GM12878 (cell line): ENCODE results near the gene IGSF8. TPM values are rescaled to one million over a fixed set of nuclear protein-coding genes. Genes with fewer than 3 reads are reported as not detected.

Source experiments
- ATAC-seq: fragments of 200-7000 bp; cut with Tn5 transposase; 3 replicates; pipeline ENCODE4 v1.9.1; 2020; ENCODE audit warnings: mild to moderate bottlenecking, moderate library complexity
- BruUV-seq: library from RNA; stranded (reverse); fragments of 400-500 nt; replicated peaks from 2 replicates; lab custom pipeline; 2021; lab: Mats Ljungman, UMichigan
- CTCF ChIA-PET: fragments of 300-600 bp; sonication (Branson Sonifier 250); formaldehyde crosslinking; extraction: SDS; loops from one replicate; lab custom pipeline; 2021; ENCODE audit warnings: inconsistent platforms; lab: Yijun Ruan, JAX
- POLR2A ChIA-PET: fragments of 350-600 bp; formaldehyde crosslinking; extraction: SDS; loops from one replicate; lab custom pipeline; 2021; ENCODE audit warnings: inconsistent platforms; lab: Charles Lee
- RAD21 ChIA-PET: fragments of 300-600 bp; sonication (Branson Sonifier 250); formaldehyde crosslinking; loops from one replicate; lab custom pipeline; 2023; ENCODE audit warnings: antibody characterized with exemption; ENCODE audit not compliant: unreplicated experiment; lab: Charles Lee
- SMC1A ChIA-PET: fragments of 300-600 bp; sonication (Branson Sonifier 250); formaldehyde crosslinking; loops from one replicate; lab custom pipeline; 2023; ENCODE audit not compliant: unreplicated experiment, uncharacterized antibody; lab: Charles Lee
- DNase-seq: peaks from one replicate; pipeline ENCODE4 v3.0.0-alpha.2; 2011; ENCODE audit warnings: low read depth, low spot score
- FAIRE-seq: peaks from 3 replicates; lab custom pipeline; 2011; peaks lifted over from hg19 to GRCh38; lab: Jason Lieb, UNC
- H2AFZ ChIP-seq: 2 replicates; pipeline ENCODE4 v1.6.0; 2011; ENCODE audit warnings: low read depth, low read length, control low read depth; ENCODE audit not compliant: control insufficient read depth
- H3K27ac ChIP-seq: 2 replicates; pipeline ENCODE4 v1.5.1; 2011; ENCODE audit warnings: control low read depth; ENCODE audit not compliant: control insufficient read depth, insufficient read depth
- H3K27me3 ChIP-seq, 2 experiments: replicated peaks in 1 of 2; 2 replicates each; pipeline versions ENCODE4 v1.6.0 to v1.6.1; 2011; ENCODE audit warnings: low read length in 1 of 2; ENCODE audit not compliant: control insufficient read depth in 2 of 2, insufficient read depth in 2 of 2
- H3K36me3 ChIP-seq, 2 experiments: 2 replicates each; pipeline ENCODE4 v1.5.1; 2011; ENCODE audit warnings: low read length in 1 of 2; ENCODE audit not compliant: control insufficient read depth in 2 of 2, insufficient read depth in 2 of 2
- H3K4me1 ChIP-seq: 2 replicates; pipeline ENCODE4 v1.6.1; 2011; ENCODE audit warnings: mild to moderate bottlenecking, low read length, moderate library complexity, mixed read lengths; ENCODE audit not compliant: control insufficient read depth, insufficient read depth
- H3K4me2 ChIP-seq: 2 replicates; pipeline ENCODE4 v1.6.0; 2011; ENCODE audit warnings: control low read depth; ENCODE audit not compliant: control insufficient read depth, insufficient read depth
- H3K4me3 ChIP-seq: fragments of 200-600 bp; sonication (generic); 2 replicates; pipeline ENCODE4 v1.5.1; 2016
- H3K79me2 ChIP-seq: 2 replicates; pipeline ENCODE4 v1.6.0; 2011; ENCODE audit warnings: low read length; ENCODE audit not compliant: control insufficient read depth, insufficient read depth
- H3K9ac ChIP-seq: 2 replicates; pipeline ENCODE4 v1.8.0; 2011; ENCODE audit warnings: low read length, control low read depth, mixed read lengths; ENCODE audit not compliant: control insufficient read depth, insufficient read depth
- H3K9me3 ChIP-seq: replicated peaks from 3 replicates; pipeline ENCODE4 v1.5.1; 2011; ENCODE audit warnings: mild to moderate bottlenecking, low read length; ENCODE audit not compliant: control insufficient read depth, insufficient read depth
- H4K20me1 ChIP-seq: 2 replicates; pipeline ENCODE4 v1.6.0; 2011; ENCODE audit not compliant: control insufficient read depth, insufficient read depth
- EGR1 ChIP-seq, 2 experiments: IDR thresholded peaks; 1 replicate in 1 of 2; 2 replicates in 1 of 2; pipeline ENCODE4 v1.6.1; 2011 to 2012; ENCODE audit warnings: low read depth in 2 of 2, low read length in 2 of 2, borderline replicate concordance in 1 of 2, mild to moderate bottlenecking in 1 of 2, moderate library complexity in 1 of 2
- HSF1 ChIP-seq: fragments of 150-350 bp; IDR thresholded peaks from 2 replicates; pipeline ENCODE4 v1.6.1; 2014; ENCODE audit warnings: mild to moderate bottlenecking, low read depth, low read length
- IRF3 ChIP-seq: fragments of 450-650 bp; IDR thresholded peaks from 2 replicates; pipeline ENCODE4 v1.6.1; 2014; ENCODE audit warnings: mild to moderate bottlenecking
- KLF5 ChIP-seq: fragments of 450-650 bp; IDR thresholded peaks from 2 replicates; pipeline ENCODE4 v1.6.1; 2014; ENCODE audit warnings: mild to moderate bottlenecking; ENCODE audit not compliant: partially characterized antibody
- PKNOX1 ChIP-seq: fragments of 450-650 bp; IDR thresholded peaks from 2 replicates; pipeline ENCODE4 v1.6.1; 2016; ENCODE audit warnings: mild to moderate bottlenecking
- PML ChIP-seq: IDR thresholded peaks from 2 replicates; pipeline ENCODE4 v1.6.1; 2012; ENCODE audit warnings: low read length, inconsistent platforms
- RFX5 ChIP-seq: IDR thresholded peaks from 2 replicates; pipeline ENCODE4 v1.6.1; 2011; ENCODE audit warnings: low read depth, low read length, improper control_type of control experiment
- SREBF2 ChIP-seq: IDR thresholded peaks from 2 replicates; pipeline ENCODE4 v1.6.1; 2012; ENCODE audit warnings: mild to moderate bottlenecking, low read length
- WGBS: methylation state at CpG from one replicate; pipeline ENCODE4 v1.1.6; 2016; ENCODE audit warnings: low lambda C conversion rate; ENCODE audit not compliant: insufficient replicate concordance, insufficient coverage; ENCODE audit errors: missing lambda C conversion rate; 5-methylcytosine and 5-hydroxymethylcytosine counted together
- in situ Hi-C: fragments of 300-500 bp; cut with MboI; formaldehyde crosslinking; loops from 9 replicates; pipeline ENCODE4 v1.14.3; 2018; ENCODE audit warnings: mixed read lengths
- intact Hi-C: fragments of 100-400 bp; cut with micrococcal nuclease; formaldehyde crosslinking; loops from one replicate; pipeline ENCODE4 v1.14.2; 2022; ENCODE audit not compliant: unreplicated experiment
- polyA plus RNA-seq, 11 experiments: library from polyadenylated mRNA; depleted of rRNA in 4 of 11; unstranded in 6 of 11; stranded (reverse) in 5 of 11; fragments of >200 nt; fragmentation: Nextera tagmentation in 4 of 11; fragmentation: Illumina TruSeq in 1 of 11; extraction: Ambion mirVana in 4 of 11; extraction: Trizol in 1 of 11; gene quantifications; 1 replicate in 1 of 11; 2 replicates in 10 of 11; pipeline versions ENCODE4 v1.2.1 to v1.2.3, GENCODE V29; 2011 to 2016; ENCODE audit warnings: inconsistent platforms in 2 of 11, missing spikeins in 2 of 11, low read depth in 1 of 11
- total RNA-seq, 4 experiments: library from RNA; depleted of rRNA in 3 of 4; stranded (reverse); fragments of >200 nt in 3 of 4; fragmentation: Illumina TruSeq in 1 of 4; extraction: Trizol in 1 of 4; gene quantifications; 2 replicates each; pipeline versions ENCODE4 v1.2.1 to v1.2.3, GENCODE V29; 2013 to 2021
- TF ChIP-seq, protein P1 (sequence below): fragments of 450-650 bp; IDR thresholded peaks from 2 replicates; pipeline ENCODE4 v1.6.1; 2016; ENCODE audit warnings: mild to moderate bottlenecking

The IGSF8 gene
- total and polyA plus RNA-seq, 10 of the 15 experiments (the other 5 are each of a cell fraction or from before 2014, with no cell fraction given): 0.64 to 24.7 (median 13.9) TPM

DNA sequence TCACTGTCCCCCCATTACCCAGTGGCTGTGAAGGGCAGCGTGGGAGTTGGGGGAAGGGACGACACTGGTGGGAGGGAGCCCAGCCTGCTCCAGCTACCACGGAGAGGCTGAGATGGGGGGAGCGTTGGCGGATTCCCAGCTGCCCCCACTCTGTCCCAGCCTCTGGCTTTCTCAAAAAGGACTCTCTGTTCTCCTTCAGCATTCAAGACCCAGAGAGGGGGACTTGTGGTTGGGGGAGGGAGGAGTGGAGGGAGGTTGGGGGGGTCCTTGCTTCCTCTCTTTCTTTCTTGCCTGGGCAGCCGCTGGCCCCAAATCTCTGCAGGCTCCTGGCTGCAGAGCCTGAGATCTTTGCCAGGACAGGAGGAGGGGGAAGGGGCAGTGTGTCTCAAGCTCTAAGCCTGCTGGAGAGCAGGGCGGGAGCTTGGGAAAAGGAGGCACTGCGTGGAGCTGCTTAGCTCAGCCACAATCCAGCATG lies 19.3 kb upstream of the IGSF8 start:
- no peak for ATAC-seq
- Histone ChIP-seq H3K79me2 (no peaks in the 10 kb centered on the region), H2AFZ (no peak overlapping the region), H4K20me1 (0 out of 2 replicates have a peak, but pooled peaks cover 3% of the 10 kb centered on the region), H3K27ac (no peak overlapping the region), H3K9ac (no peak overlapping the region), H3K9me3 (no peaks in the 10 kb centered on the region), H3K4me3 (no peak overlapping the region), H3K4me1 (no peaks in the 10 kb centered on the region), H3K4me2 (no peak overlapping the region), H3K36me3 (no peaks in the 10 kb centered on the region), H3K27me3 (peaks cover 0 to 7% of the 10 kb centered on the region in 2 experiments)
- RAD21 ChIA-PET: no interaction called here
- in situ Hi-C loops: no loop called here
- POLR2A ChIA-PET: no interaction called here
- no peak for DNase-seq
- SMC1A ChIA-PET: no interaction called here
- TF ChIP-seq, protein P1, sequence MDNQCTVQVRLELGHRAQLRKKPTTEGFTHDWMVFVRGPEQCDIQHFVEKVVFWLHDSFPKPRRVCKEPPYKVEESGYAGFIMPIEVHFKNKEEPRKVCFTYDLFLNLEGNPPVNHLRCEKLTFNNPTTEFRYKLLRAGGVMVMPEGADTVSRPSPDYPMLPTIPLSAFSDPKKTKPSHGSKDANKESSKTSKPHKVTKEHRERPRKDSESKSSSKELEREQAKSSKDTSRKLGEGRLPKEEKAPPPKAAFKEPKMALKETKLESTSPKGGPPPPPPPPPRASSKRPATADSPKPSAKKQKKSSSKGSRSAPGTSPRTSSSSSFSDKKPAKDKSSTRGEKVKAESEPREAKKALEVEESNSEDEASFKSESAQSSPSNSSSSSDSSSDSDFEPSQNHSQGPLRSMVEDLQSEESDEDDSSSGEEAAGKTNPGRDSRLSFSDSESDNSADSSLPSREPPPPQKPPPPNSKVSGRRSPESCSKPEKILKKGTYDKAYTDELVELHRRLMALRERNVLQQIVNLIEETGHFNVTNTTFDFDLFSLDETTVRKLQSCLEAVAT: no peak
- no peak for TF ChIP-seq RFX5
- TF ChIP-seq SREBF2: no peak
- no peak for TF ChIP-seq HSF1
- no peak for TF ChIP-seq IRF3
- no peak for TF ChIP-seq EGR1 (IDR thresholded peaks at IDR 0.05; ENCODE audit: borderline replicate concordance in 1 of 2, low read depth in 2 of 2, low read length in 2 of 2)
- no peak for TF ChIP-seq PML
- no peak for TF ChIP-seq KLF5
- no peak for TF ChIP-seq PKNOX1
- intact Hi-C loops: no loop called here
- FAIRE-seq: no peak
- 17% methylated on average over 8 of the region's 8 CpGs for WGBS
- BruUV-seq: no TSS peak
- CTCF ChIA-PET: no interaction called here
